Naive thymus-derived CD8-positive, alpha-beta T cell (primary cell): ENCODE measurements around the gene ITGB8. TPM values are rescaled to one million over a fixed set of nuclear protein-coding genes. Genes with fewer than 3 reads are reported as not detected.

Source experiments
- ATAC-seq, 2 donors: fragments of 150-1000 bp; cut with Tn5 transposase in 1 of 2; sonication (Bioruptor Pico), chemical (Tn5 transposase) in 1 of 2; 1 replicate in 1 of 2; 2 replicates in 1 of 2; pipeline ENCODE4 v1.10.0; 2021; ENCODE audit warnings: mild to moderate bottlenecking in 2 of 2, moderate library complexity in 2 of 2
- POLR2A ChIA-PET: fragments of 350-600 bp; sonication (Branson Sonifier 250); formaldehyde crosslinking; loops from one replicate; lab custom pipeline; 2021; ENCODE audit warnings: antibody characterized with exemption; lab: Charles Lee
- DNase-seq, 10 donors: peaks; one replicate each; pipeline versions ENCODE4 v3.0.0 to v3.0.0-alpha.2; 2020 to 2022
- H3K27ac Mint-ChIP-seq, 10 donors: one replicate each; pipeline ENCODE4 v1.8.0; 2020 to 2022; ENCODE audit warnings: mild to moderate bottlenecking in 10 of 10, mixed read lengths in 10 of 10, moderate library complexity in 4 of 10, inconsistent platforms in 1 of 10
- H3K27me3 Mint-ChIP-seq, 5 donors: one replicate each; pipeline ENCODE4 v1.8.0; 2021 to 2022; ENCODE audit warnings: mixed read lengths in 5 of 5
- H3K36me3 Mint-ChIP-seq, 3 donors: one replicate each; pipeline ENCODE4 v1.8.0; 2020 to 2022; ENCODE audit warnings: mixed read lengths in 3 of 3, mild to moderate bottlenecking in 2 of 3, inconsistent platforms in 1 of 3
- H3K4me1 Mint-ChIP-seq, 4 donors: one replicate each; pipeline ENCODE4 v1.8.0; 2021 to 2022; ENCODE audit warnings: mixed read lengths in 4 of 4
- H3K4me3 Mint-ChIP-seq, 10 donors: one replicate each; pipeline ENCODE4 v1.8.0; 2020 to 2022; ENCODE audit warnings: mild to moderate bottlenecking in 10 of 10, mixed read lengths in 10 of 10, moderate library complexity in 6 of 10, inconsistent platforms in 1 of 10
- H3K9me3 Mint-ChIP-seq, 9 donors: one replicate each; pipeline ENCODE4 v1.8.0; 2020 to 2022; ENCODE audit warnings: mixed read lengths in 9 of 9, mild to moderate bottlenecking in 3 of 9, inconsistent platforms in 1 of 9, moderate library complexity in 1 of 9
- polyA plus RNA-seq, 3 donors: library from polyadenylated mRNA; unstranded; fragments of 300-500 nt; fragmentation: Illumina TruSeq; gene quantifications; one replicate each; pipeline ENCODE4 v1.2.3, GENCODE V29; 2021
- total RNA-seq, 8 experiments: library from RNA in 2 of 8; stranded (reverse) in 2 of 8; gene quantifications; one replicate each; pipeline ENCODE4 v1.2.3 and lab custom pipeline; 2021 to 2026

Gene ITGB8
- total and polyA plus RNA-seq, 5 experiments from 2014 or later, result not detected

GRCh38 chr7:20401861-20402746 is 71.4 kb downstream of the ITGB8 start:
- Mint-ChIP-seq H3K4me1 (no peaks in the 10 kb centered on the region), H3K27me3 (no peaks in the 10 kb centered on the region), H3K9me3 (peaks cover 0 to 2% (median 0%) of the 10 kb centered on the region in 9 donors), H3K36me3 (no peaks in the 10 kb centered on the region), H3K4me3 (no peak overlapping the region), H3K27ac (no peak overlapping the region)
- no peak for ATAC-seq
- no peak for DNase-seq
- POLR2A ChIA-PET, result no interaction called here

GRCh38 chr7:20402747-20403230 is 72.1 kb downstream of the ITGB8 start:
- Mint-ChIP-seq H3K36me3 (no peaks in the 10 kb centered on the region), H3K27me3 (no peaks in the 10 kb centered on the region), H3K9me3 (peaks cover 0 to under 1% (median 0%) of the 10 kb centered on the region in 9 donors), H3K4me3 (no peak overlapping the region), H3K27ac (no peak overlapping the region), H3K4me1 (no peaks in the 10 kb centered on the region)
- ATAC-seq (no peak), DNase-seq (no peak)
- POLR2A ChIA-PET, result no interaction called here

GRCh38 chr7:20403331-20403730 is 72.6 kb downstream of the ITGB8 start:
- ATAC-seq (no peak), DNase-seq (no peak)
- Mint-ChIP-seq H3K27ac (no peak overlapping the region), H3K36me3 (no peaks in the 10 kb centered on the region), H3K9me3 (no peaks in the 10 kb centered on the region), H3K4me3 (no peak overlapping the region), H3K4me1 (no peaks in the 10 kb centered on the region), H3K27me3 (no peaks in the 10 kb centered on the region)
- POLR2A ChIA-PET, result no interaction called here

- no peaks in the 10 kb centered on the region for H3K27me3 Mint-ChIP-seq
- POLR2A ChIA-PET, result no interaction called here
- no peaks in the 10 kb centered on the region for H3K9me3 Mint-ChIP-seq
- ATAC-seq (no peak), DNase-seq (no peak)
- H3K27ac Mint-ChIP-seq, result no peak overlapping the region
- no peak overlapping the region for H3K4me3 Mint-ChIP-seq
- no peaks in the 10 kb centered on the region for H3K4me1 Mint-ChIP-seq
- no peaks in the 10 kb centered on the region for H3K36me3 Mint-ChIP-seq
Measured at GRCh38 chr7:20404320-20404719, 73.6 kb downstream of the ITGB8 start.

GRCh38 chr7:20407585-20408466 is 77.1 kb downstream of the ITGB8 start:
- DNase-seq (no peak), ATAC-seq (no peak)
- no peak overlapping the region for H3K27ac Mint-ChIP-seq
- H3K4me1 Mint-ChIP-seq, result no peaks in the 10 kb centered on the region
- H3K4me3 Mint-ChIP-seq, result no peak overlapping the region
- H3K27me3 Mint-ChIP-seq, result no peaks in the 10 kb centered on the region
- POLR2A ChIA-PET, result no interaction called here
- H3K9me3 Mint-ChIP-seq, result no peaks in the 10 kb centered on the region
- no peaks in the 10 kb centered on the region for H3K36me3 Mint-ChIP-seq

- POLR2A ChIA-PET, result no interaction called here
- Mint-ChIP-seq H3K9me3 (no peaks in the 10 kb centered on the region), H3K4me3 (no peak overlapping the region), H3K27me3 (no peaks in the 10 kb centered on the region), H3K4me1 (no peaks in the 10 kb centered on the region), H3K36me3 (no peaks in the 10 kb centered on the region), H3K27ac (no peak overlapping the region)
- DNase-seq (no peak), ATAC-seq (no peak)
Measured at GRCh38 chr7:20408467-20408826, 77.7 kb downstream of the ITGB8 start.

GRCh38 chr7:20409961-20410360 is 79.3 kb downstream of the ITGB8 start:
- ATAC-seq (no peak), DNase-seq (no peak)
- Mint-ChIP-seq H3K36me3 (no peaks in the 10 kb centered on the region), H3K27ac (no peak overlapping the region), H3K4me1 (no peaks in the 10 kb centered on the region), H3K9me3 (no peaks in the 10 kb centered on the region), H3K4me3 (no peak overlapping the region), H3K27me3 (no peaks in the 10 kb centered on the region)
- POLR2A ChIA-PET, result no interaction called here

- Mint-ChIP-seq H3K36me3 (no peaks in the 10 kb centered on the region), H3K4me1 (no peaks in the 10 kb centered on the region), H3K27me3 (no peaks in the 10 kb centered on the region), H3K9me3 (no peaks in the 10 kb centered on the region), H3K4me3 (no peak overlapping the region), H3K27ac (peak overlapping the region in 1 of 10 donors; percentile 71)
- ATAC-seq (no peak), DNase-seq (no peak)
- POLR2A ChIA-PET, result no interaction called here
Measured at GRCh38 chr7:20411372-20411771, 80.7 kb downstream of the ITGB8 start.

GRCh38 chr7:20412032-20412431 is 81.3 kb downstream of the ITGB8 start:
- H3K27ac Mint-ChIP-seq, result no peak overlapping the region
- no peaks in the 10 kb centered on the region for H3K27me3 Mint-ChIP-seq
- DNase-seq (no peak), ATAC-seq (no peak)
- H3K36me3 Mint-ChIP-seq, result no peaks in the 10 kb centered on the region
- no peaks in the 10 kb centered on the region for H3K4me1 Mint-ChIP-seq
- POLR2A ChIA-PET, result no interaction called here
- no peak overlapping the region for H3K4me3 Mint-ChIP-seq
- H3K9me3 Mint-ChIP-seq, result no peaks in the 10 kb centered on the region

- POLR2A ChIA-PET, result no interaction called here
- ATAC-seq, result no peak
Measured at GRCh38 chr7:20417260-20417659, 86.6 kb downstream of the ITGB8 start.

GRCh38 chr7:20417675-20418382 is 87.1 kb downstream of the ITGB8 start:
- POLR2A ChIA-PET, result no interaction called here
- H3K27ac Mint-ChIP-seq, result no peak overlapping the region
- ATAC-seq (no peak), DNase-seq (no peak)
- peaks cover 0 to 4% (median 0%) of the 10 kb centered on the region in 5 donors for H3K27me3 Mint-ChIP-seq
- H3K9me3 Mint-ChIP-seq, result no peaks in the 10 kb centered on the region
- H3K36me3 Mint-ChIP-seq, result no peaks in the 10 kb centered on the region
- no peaks in the 10 kb centered on the region for H3K4me1 Mint-ChIP-seq
- no peak overlapping the region for H3K4me3 Mint-ChIP-seq

More at GRCh38 chr7:20417260-20417659, 86.6 kb downstream of the ITGB8 start:
- no peak for DNase-seq
- peaks cover 0 to 4% (median 0%) of the 10 kb centered on the region in 5 donors for H3K27me3 Mint-ChIP-seq
- no peak overlapping the region for H3K4me3 Mint-ChIP-seq
- H3K9me3 Mint-ChIP-seq, result no peaks in the 10 kb centered on the region
- H3K4me1 Mint-ChIP-seq, result no peaks in the 10 kb centered on the region
- no peaks in the 10 kb centered on the region for H3K36me3 Mint-ChIP-seq
- H3K27ac Mint-ChIP-seq, result no peak overlapping the region

GRCh38 chr7:20424500-20424899 is 93.8 kb downstream of the ITGB8 start:
- Mint-ChIP-seq H3K27me3 (peaks cover 0 to 1% (median 0%) of the 10 kb centered on the region in 5 donors), H3K27ac (no peak overlapping the region), H3K9me3 (no peaks in the 10 kb centered on the region), H3K36me3 (no peaks in the 10 kb centered on the region), H3K4me3 (no peak overlapping the region), H3K4me1 (no peaks in the 10 kb centered on the region)
- no peak for ATAC-seq
- POLR2A ChIA-PET, result no interaction called here
- no peak for DNase-seq
